GM19023 (cell line): ENCODE measurements around the gene FAM3C.
A peak's percentile ranks its signal among the peaks of the same experiment; 100 is the strongest.

Experiments used
- ATAC-seq: cut with Tn5 transposase; IDR thresholded peaks from one replicate; pipeline ENCODE4 v1.9.1; 2021; ENCODE audit warnings: mild to moderate bottlenecking, moderate library complexity; ENCODE audit not compliant: unreplicated experiment

FAM3C gene

GRCh38 chr7:121411597-121411979, 15.5 kb upstream of the FAM3C start:
- ATAC-seq = no peak

GRCh38 chr7:121410829-121411596, 14.9 kb upstream of the FAM3C start:
- ATAC-seq = no peak

- no peak for ATAC-seq
These were observed 10.8 kb upstream of the FAM3C start for GRCh38 chr7:121406944-121407343.

GRCh38 chr7:121406461-121406860, 10.4 kb upstream of the FAM3C start:
- no peak for ATAC-seq

- ATAC-seq = no peak
These were observed 8.2 kb upstream of the FAM3C start for GRCh38 chr7:121404348-121404747.

- ATAC-seq = no peak
These were observed 6.6 kb upstream of the FAM3C start for GRCh38 chr7:121402701-121403100.

GRCh38 chr7:121401896-121402295, 5.8 kb upstream of the FAM3C start:
- no peak for ATAC-seq

- no peak for ATAC-seq
These were observed 2.1 kb upstream of the FAM3C start for GRCh38 chr7:121398246-121398645.

GRCh38 chr7:121397822-121398221, 1.7 kb upstream of the FAM3C start:
- no peak for ATAC-seq

GRCh38 chr7:121397361-121397760, 1.3 kb upstream of the FAM3C start:
- ATAC-seq = no peak

GRCh38 chr7:121395494-121395960, 581 bp downstream of the FAM3C start:
- peak; percentile 39 for ATAC-seq

- ATAC-seq = no peak
These were observed 1.4 kb downstream of the FAM3C start for GRCh38 chr7:121394709-121395140.

GRCh38 chr7:121393005-121393366, 3.1 kb downstream of the FAM3C start:
- ATAC-seq = no peak

GRCh38 chr7:121392277-121393004, 3.7 kb downstream of the FAM3C start:
- ATAC-seq = no peak

- ATAC-seq = no peak
These were observed 4.4 kb downstream of the FAM3C start for GRCh38 chr7:121391686-121392085.

GRCh38 chr7:121390617-121391016, 5.5 kb downstream of the FAM3C start:
- ATAC-seq = no peak

GRCh38 chr7:121390109-121390508, 6.0 kb downstream of the FAM3C start:
- no peak for ATAC-seq

GRCh38 chr7:121388950-121389349, 7.2 kb downstream of the FAM3C start:
- ATAC-seq = no peak

GRCh38 chr7:121385800-121386179, 10.3 kb downstream of the FAM3C start:
- peak; percentile 87 for ATAC-seq

GRCh38 chr7:121385056-121385799, 10.9 kb downstream of the FAM3C start:
- ATAC-seq = no peak

GRCh38 chr7:121384265-121384664, 11.8 kb downstream of the FAM3C start:
- ATAC-seq = no peak
